GM18909 (cell line): Measurements from ENCODE around the gene EIF2A.
"Not testable (repeated sequence)": the region's sequence is repeated elsewhere in the genome, so short reads cannot be mapped to it uniquely, and the experiment has no call there.

ENCODE experiments used
- ATAC-seq: cut with Tn5 transposase; IDR thresholded peaks from one replicate; pipeline ENCODE4 v1.9.1; 2021; ENCODE audit warnings: mild to moderate bottlenecking; ENCODE audit not compliant: unreplicated experiment, poor library complexity

Gene EIF2A

GRCh38 chr3:150599611-150600297 is 53.2 kb downstream of the EIF2A start:
- no peak for ATAC-seq

- not testable (repeated sequence) for ATAC-seq
Measured at GRCh38 chr3:150600647-150601530, 54.3 kb downstream of the EIF2A start.

GRCh38 chr3:150602426-150603152 is 56.0 kb downstream of the EIF2A start:
- ATAC-seq: peak; percentile 17

GRCh38 chr3:150603153-150603979 is 56.8 kb downstream of the EIF2A start, which contains the start of gene SELENOT:
Gene SELENOT, plus strand, starts transcription at chr3:150603321. Its CDS starts 42 bp downstream, at chr3:150603363.
- ATAC-seq: peak; percentile 64

GRCh38 chr3:150603980-150604319 is 57.4 kb downstream of the EIF2A start:
- ATAC-seq: no peak

- no peak for ATAC-seq
Measured at GRCh38 chr3:150605998-150606641, 59.5 kb downstream of the EIF2A start.

- ATAC-seq: no peak
Measured at GRCh38 chr3:150607267-150608065, 60.9 kb downstream of the EIF2A start.

GRCh38 chr3:150609988-150610387 is 63.4 kb downstream of the EIF2A start:
- no peak for ATAC-seq

GRCh38 chr3:150610785-150611184 is 64.2 kb downstream of the EIF2A start:
- ATAC-seq: no peak

- ATAC-seq: no peak
Measured at GRCh38 chr3:150611666-150612065, 65.1 kb downstream of the EIF2A start.

GRCh38 chr3:150612494-150612893 is 65.9 kb downstream of the EIF2A start:
- ATAC-seq: no peak

GRCh38 chr3:150613034-150613433 is 66.4 kb downstream of the EIF2A start:
- ATAC-seq: no peak

- ATAC-seq: no peak
Measured at GRCh38 chr3:150613709-150614480, 67.3 kb downstream of the EIF2A start.

GRCh38 chr3:150620002-150620689 is 73.6 kb downstream of the EIF2A start:
- ATAC-seq: no peak

- ATAC-seq: not testable (repeated sequence)
Measured at GRCh38 chr3:150622955-150623354, 76.4 kb downstream of the EIF2A start.

- ATAC-seq: no peak
Measured at GRCh38 chr3:150623945-150624344, 77.4 kb downstream of the EIF2A start.

GRCh38 chr3:150626148-150626930 is 79.8 kb downstream of the EIF2A start:
- no peak for ATAC-seq
